GM20000 (cell line): Measurements from ENCODE around the gene EMC8.

Experiments used
- DNase-seq: peaks from one replicate; pipeline ENCODE4 v3.0.0; 2012; ENCODE audit warnings: low spot score
- CTCF ChIP-seq: IDR thresholded peaks from 2 replicates; pipeline ENCODE4 v1.5.1; 2012; ENCODE audit warnings: mild to moderate bottlenecking, control low read depth; ENCODE audit errors: extremely low read depth, missing control alignments

The EMC8 gene

GRCh38 chr16:85799497-85800320 lies at the start of gene EMC8, which contains the start of gene COX4I1:
TSS of gene EMC8 (minus strand) at chr16:85799544. CDS start at chr16:85799295, 249 bp downstream.
TSS of gene COX4I1 (plus strand) at chr16:85799695. CDS start at chr16:85801206, 1,511 bp downstream.
- no peak for TF ChIP-seq CTCF
- DNase-seq: peak; percentile 99

GRCh38 chr16:85848986-85849385 lies 49.6 kb upstream of the EMC8 start:
- TF ChIP-seq CTCF: no peak
- no peak for DNase-seq

- no peak for DNase-seq
- no peak for TF ChIP-seq CTCF
These were observed 48.6 kb upstream of the EMC8 start for GRCh38 chr16:85847681-85848601.

- no peak for DNase-seq
- TF ChIP-seq CTCF: no peak
These were observed 47.7 kb upstream of the EMC8 start for GRCh38 chr16:85847036-85847435.

GRCh38 chr16:85846461-85846860 lies 47.1 kb upstream of the EMC8 start:
- TF ChIP-seq CTCF: no peak
- no peak for DNase-seq

GRCh38 chr16:85845266-85845665 lies 45.9 kb upstream of the EMC8 start:
- DNase-seq: no peak
- no peak for TF ChIP-seq CTCF

- DNase-seq: no peak
- TF ChIP-seq CTCF: no peak
These were observed 45.4 kb upstream of the EMC8 start for GRCh38 chr16:85844786-85845185.
